GM12891 (cell line): Measurements from ENCODE around the gene A1CF.
"Not testable (repeated sequence)": the region's sequence is repeated elsewhere in the genome, so short reads cannot be mapped to it uniquely, and the experiment has no call there.

ENCODE experiments used
- PAX5 ChIP-seq: IDR thresholded peaks from 2 replicates; pipeline ENCODE4 v1.6.1; 2011; ENCODE audit warnings: low read length, moderate library complexity, mild to moderate bottlenecking; ENCODE audit not compliant: insufficient read depth, severe bottlenecking
- POLR2A ChIP-seq: IDR thresholded peaks from 2 replicates; pipeline ENCODE4 v1.6.1; 2011; ENCODE audit warnings: low read depth, low read length, control low read depth
- POLR2AphosphoS5 ChIP-seq: IDR thresholded peaks from 2 replicates; pipeline ENCODE4 v1.6.1; 2011; ENCODE audit warnings: low read depth, low read length, control low read depth
- POU2F2 ChIP-seq: IDR thresholded peaks from 2 replicates; pipeline ENCODE4 v1.6.1; 2011; ENCODE audit warnings: low read depth, mild to moderate bottlenecking, control low read depth, low read length, moderate library complexity
- SPI1 ChIP-seq: IDR thresholded peaks from 2 replicates; pipeline ENCODE4 v1.6.1; 2011; ENCODE audit warnings: low read depth, low read length, control low read depth
- TAF1 ChIP-seq: IDR thresholded peaks from 2 replicates; pipeline ENCODE4 v1.6.1; 2011; ENCODE audit warnings: low read depth, low read length, control low read depth

GRCh38 chr10:50772042-50772441 lies 113.4 kb downstream of the A1CF start:
- TF ChIP-seq POLR2A, POU2F2, TAF1, POLR2AphosphoS5, SPI1, PAX5: not testable (repeated sequence)
